ENCODE measurements around the gene LINC01488. TPM values are rescaled to one million over a fixed set of nuclear protein-coding genes. Genes with fewer than 3 reads are reported as not detected.

The LINC01488 gene
- total RNA-seq, 2 experiments from 2014 or later: not detected

DNA sequence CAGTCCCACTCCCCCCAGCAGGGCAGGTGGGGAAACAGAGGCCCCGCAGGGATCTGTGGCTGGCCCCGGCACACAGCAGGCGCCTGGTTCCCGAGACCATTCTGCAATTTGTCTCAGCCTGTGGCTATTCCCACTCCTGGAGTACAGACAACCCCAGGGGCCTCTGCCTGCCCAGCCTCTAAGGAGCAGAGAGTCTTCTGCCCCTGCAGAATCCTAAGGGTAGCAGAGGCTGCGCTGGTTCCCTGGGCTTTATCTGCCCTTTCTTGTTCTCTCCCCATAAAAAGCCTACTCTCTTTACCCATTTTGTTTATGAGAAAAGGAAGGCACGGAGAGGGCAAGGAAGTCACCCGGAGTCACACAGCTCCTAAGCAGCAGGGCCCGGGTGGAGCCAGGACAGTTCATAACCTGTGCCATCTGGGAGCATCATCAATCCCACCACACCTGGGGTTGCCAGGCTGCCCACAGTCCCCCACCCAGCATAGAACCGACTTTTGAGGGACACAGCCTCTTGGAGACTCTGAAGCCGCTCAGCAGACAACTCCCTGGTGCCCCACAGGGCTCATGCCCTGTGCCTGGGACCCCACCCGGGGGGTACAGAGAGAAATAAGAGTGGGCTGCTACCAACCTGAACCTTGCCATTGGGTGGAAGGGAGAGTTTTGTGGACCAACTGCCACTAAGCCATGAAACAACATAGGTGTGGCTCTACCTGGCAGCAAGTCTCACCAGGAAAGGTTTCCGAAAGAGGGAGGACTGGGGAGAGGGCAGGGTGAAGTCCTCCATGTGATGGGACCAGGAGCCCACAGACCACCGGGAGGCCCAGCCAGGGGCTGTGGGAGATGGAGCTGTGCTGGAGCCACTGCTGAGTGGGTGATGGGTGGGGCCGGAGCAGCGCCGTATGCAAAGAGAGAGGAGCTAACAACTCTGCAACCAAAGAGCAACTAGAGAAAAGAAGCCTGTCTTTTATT lies 17.2 kb upstream of the LINC01488 start:
- H3K4me3 Mint-ChIP-seq: no peak overlapping the region
- peaks cover 9% of the 10 kb centered on the region for H3K27me3 Mint-ChIP-seq
- ATAC-seq (no peak), DNase-seq (no peak)
- H3K9me3 Mint-ChIP-seq (ENCODE audit: low read depth): peaks cover 5% of the 10 kb centered on the region
- CTCF ChIA-PET: no interaction called here
- no peaks in the 10 kb centered on the region for H3K4me1 Mint-ChIP-seq
- no peak overlapping the region for H3K27ac Mint-ChIP-seq
- peaks cover 1% of the 10 kb centered on the region for H3K36me3 Mint-ChIP-seq

DNA sequence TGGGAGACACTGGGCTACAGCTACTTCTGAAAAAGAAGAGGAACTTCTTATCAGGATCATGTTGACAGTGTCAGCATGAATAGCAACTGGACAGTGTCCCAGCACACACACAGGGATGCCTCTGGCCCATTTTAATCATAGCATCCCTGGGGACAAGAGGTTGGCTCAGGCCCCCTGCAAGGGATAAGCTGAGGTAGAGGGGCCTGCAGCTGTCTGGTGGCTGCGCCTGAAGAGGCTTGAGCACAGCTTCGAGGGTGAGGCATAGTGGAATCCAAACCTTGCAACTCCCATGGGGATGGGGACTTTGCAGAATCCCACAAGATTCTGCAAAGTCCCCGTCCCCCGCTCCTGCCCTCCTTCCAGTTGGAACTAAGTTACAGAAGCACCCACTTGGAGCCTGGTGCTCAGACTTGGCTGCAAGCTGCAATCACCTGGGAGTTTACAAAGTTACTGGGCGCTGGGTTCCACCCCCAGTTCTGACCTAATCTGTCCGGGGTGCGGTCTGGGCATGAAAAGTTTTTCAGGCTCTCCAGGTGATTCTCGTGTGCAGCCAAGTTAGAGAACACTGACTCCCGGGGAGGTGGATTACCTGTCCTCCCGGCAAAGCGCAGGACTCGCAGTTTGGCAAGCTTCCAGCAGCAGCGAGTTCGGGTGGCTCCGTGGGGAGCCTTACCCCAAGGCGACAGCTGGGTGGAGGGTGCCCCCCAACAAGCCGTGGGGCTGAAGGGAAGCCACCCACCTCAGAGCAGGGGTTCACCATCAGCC lies 16.0 kb upstream of the LINC01488 start:
- Mint-ChIP-seq H3K9me3 (ENCODE audit: low read depth) (peaks cover 5% of the 10 kb centered on the region), H3K4me1 (no peaks in the 10 kb centered on the region), H3K27me3 (peaks cover 4% of the 10 kb centered on the region), H3K27ac (no peak overlapping the region), H3K4me3 (no peak overlapping the region), H3K36me3 (peaks cover under 1% of the 10 kb centered on the region)
- ATAC-seq (no peak), DNase-seq (no peak)
- CTCF ChIA-PET: no interaction called here

DNA sequence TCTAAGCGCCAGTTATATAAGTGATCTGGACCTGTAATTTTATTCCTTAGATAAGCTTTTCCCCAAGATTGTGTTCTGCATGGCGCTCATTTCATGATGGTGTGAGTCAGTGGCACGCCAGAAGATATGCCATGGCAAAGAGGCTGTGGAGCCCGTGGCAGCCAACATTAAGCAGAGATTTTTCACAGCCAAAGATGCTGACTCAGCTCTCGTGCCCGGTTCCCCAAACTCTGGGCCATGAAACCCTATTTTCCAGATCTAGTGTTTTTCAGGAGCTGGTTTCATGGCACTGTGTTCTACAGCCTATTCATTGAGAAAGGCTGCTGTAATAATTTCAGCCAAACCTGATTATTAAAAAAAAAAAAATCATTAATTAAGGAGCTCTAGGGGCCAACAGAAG lies 15.4 kb upstream of the LINC01488 start:
- no peak overlapping the region for H3K4me3 Mint-ChIP-seq
- H3K27ac Mint-ChIP-seq: no peak overlapping the region
- peaks cover 2% of the 10 kb centered on the region for H3K27me3 Mint-ChIP-seq
- H3K9me3 Mint-ChIP-seq (ENCODE audit: low read depth): peaks cover 4% of the 10 kb centered on the region
- ATAC-seq (no peak), DNase-seq (no peak)
- H3K4me1 Mint-ChIP-seq: no peaks in the 10 kb centered on the region
- H3K36me3 Mint-ChIP-seq: no peaks in the 10 kb centered on the region
- CTCF ChIA-PET: no interaction called here

DNA sequence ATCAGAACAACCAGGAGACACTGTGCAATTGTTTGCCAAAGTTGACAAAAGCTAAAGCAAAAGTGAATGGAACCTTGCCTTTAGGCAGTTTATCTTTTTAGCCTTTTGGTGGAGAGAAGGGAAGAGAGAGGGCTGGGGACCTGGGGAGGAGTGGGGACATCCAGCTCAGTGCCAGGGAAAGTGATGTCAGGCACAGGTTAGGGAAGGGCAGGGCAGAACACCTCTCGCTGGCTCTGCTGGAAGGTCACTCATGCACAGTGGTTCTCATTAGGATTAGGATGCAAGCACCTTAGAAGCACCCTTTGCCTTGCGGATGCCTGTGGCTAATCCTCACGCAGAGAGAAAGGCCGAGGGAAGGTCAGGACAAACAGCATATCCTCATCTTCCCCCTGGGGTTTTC lies 14.3 kb upstream of the LINC01488 start:
- Mint-ChIP-seq H3K27me3 (peaks cover 5% of the 10 kb centered on the region), H3K4me3 (no peak overlapping the region), H3K4me1 (no peaks in the 10 kb centered on the region), H3K9me3 (ENCODE audit: low read depth) (no peaks in the 10 kb centered on the region), H3K27ac (no peak overlapping the region), H3K36me3 (no peaks in the 10 kb centered on the region)
- DNase-seq: no peak
- CTCF ChIA-PET: no interaction called here
- no peak for ATAC-seq

DNA sequence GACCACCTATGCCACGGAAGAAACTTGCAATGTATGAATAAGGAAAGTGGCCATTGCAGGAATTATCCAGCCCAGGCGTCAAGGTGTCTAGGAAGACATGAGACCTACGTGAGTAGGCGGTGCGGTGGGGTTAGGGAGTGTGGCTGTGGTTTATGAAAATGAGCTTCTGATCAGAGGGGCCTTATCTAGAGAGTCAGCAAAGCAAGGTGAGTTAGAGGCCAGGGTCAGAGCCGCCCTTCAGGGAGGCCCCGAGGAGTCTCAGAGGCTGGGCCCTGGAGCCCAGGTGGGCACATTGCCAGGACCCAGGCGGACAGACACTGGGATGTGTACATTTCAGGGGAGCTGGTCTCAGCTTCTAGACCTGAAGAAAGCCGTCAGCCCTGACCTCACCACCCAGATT lies 13.8 kb upstream of the LINC01488 start:
- Mint-ChIP-seq H3K4me3 (no peak overlapping the region), H3K4me1 (no peaks in the 10 kb centered on the region)
- CTCF ChIA-PET: no interaction called here

DNA sequence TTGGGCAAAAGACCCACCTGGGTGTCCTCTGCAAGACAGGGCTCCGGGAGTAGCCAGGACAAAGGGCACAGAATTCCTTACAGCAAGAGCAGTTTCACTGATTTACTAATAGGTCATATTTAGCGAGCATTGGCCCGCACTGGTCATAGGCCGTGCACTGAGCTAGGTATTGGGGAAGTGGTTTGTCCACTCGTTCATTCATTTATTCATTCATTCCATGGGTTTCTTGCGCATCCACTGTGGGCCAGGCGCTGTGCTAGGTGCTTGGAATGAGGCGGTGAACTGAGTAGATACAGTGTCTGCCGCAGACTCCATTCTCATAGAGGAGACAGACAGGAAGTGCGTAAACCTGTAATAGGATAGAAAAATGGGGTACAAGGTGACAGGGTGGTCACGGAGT lies 13.2 kb upstream of the LINC01488 start:
- CTCF ChIA-PET: no interaction called here
- no peaks in the 10 kb centered on the region for H3K4me1 Mint-ChIP-seq
- no peak for DNase-seq

More for the DNA sequence above, 13.8 kb upstream of the LINC01488 start:
- Mint-ChIP-seq H3K27ac (no peak overlapping the region), H3K36me3 (no peaks in the 10 kb centered on the region), H3K9me3 (ENCODE audit: low read depth) (no peaks in the 10 kb centered on the region), H3K27me3 (peaks cover 5% of the 10 kb centered on the region)
- no peak for DNase-seq
- no peak for ATAC-seq

DNA sequence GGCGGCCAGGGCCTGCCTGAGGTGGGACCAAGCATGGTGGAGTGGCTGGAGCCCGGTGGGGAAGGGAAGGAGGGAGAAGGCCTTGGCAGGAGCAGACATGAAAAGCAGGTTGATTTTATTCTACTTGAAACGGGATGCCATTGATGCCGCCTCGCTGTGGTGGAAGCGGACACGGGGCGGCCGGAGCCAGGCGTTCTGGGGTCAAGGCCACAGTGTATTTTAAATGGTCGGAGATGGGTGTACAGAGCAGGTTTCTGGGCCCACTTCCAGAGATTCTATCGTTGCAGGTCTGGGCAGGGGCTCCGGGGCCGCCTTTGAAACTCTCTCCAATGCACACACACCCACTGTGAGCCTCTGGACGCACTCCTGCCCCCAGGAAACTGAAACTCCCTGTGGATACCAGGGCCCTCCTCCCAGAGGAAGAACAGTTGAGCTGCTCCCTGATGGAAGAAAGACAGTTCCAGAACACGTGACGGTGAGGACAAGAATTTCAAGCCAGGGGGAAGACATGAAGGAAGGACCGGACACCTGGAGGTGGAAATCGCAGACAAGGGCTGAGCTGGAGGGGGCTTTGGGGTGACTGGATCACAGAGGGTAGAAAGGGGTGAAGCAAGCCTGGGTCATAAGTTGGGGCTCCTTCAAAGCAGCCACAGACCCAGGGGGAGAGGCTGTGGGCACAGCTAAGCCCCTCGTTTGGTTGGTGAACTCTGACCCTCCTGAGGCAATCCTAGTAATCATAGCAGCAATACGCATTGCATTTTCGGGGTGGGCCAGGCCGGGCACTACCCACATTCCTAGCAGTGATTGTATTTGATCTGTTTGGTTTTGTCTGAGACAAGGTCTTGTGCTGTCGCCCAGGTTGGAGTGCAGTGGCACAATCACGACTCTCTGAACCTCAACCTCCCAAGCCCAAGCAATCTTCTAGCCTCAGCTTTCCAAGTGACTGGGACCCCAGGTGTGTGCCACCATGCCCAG lies 12.3 kb upstream of the LINC01488 start:
- H3K4me1 Mint-ChIP-seq: no peaks in the 10 kb centered on the region
- H3K27ac Mint-ChIP-seq: no peak overlapping the region
- ATAC-seq (no peak), DNase-seq (no peak)
- no peaks in the 10 kb centered on the region for H3K36me3 Mint-ChIP-seq
- H3K27me3 Mint-ChIP-seq: peaks cover 5% of the 10 kb centered on the region
- no peaks in the 10 kb centered on the region for H3K9me3 Mint-ChIP-seq (ENCODE audit: low read depth)
- CTCF ChIA-PET: no interaction called here
- H3K4me3 Mint-ChIP-seq: no peak overlapping the region

More for the DNA sequence above, 13.2 kb upstream of the LINC01488 start:
- no peaks in the 10 kb centered on the region for H3K9me3 Mint-ChIP-seq (ENCODE audit: low read depth)
- no peak overlapping the region for H3K4me3 Mint-ChIP-seq
- H3K36me3 Mint-ChIP-seq: no peaks in the 10 kb centered on the region
- H3K27me3 Mint-ChIP-seq: peaks cover 5% of the 10 kb centered on the region
- no peak overlapping the region for H3K27ac Mint-ChIP-seq
- ATAC-seq: no peak

DNA sequence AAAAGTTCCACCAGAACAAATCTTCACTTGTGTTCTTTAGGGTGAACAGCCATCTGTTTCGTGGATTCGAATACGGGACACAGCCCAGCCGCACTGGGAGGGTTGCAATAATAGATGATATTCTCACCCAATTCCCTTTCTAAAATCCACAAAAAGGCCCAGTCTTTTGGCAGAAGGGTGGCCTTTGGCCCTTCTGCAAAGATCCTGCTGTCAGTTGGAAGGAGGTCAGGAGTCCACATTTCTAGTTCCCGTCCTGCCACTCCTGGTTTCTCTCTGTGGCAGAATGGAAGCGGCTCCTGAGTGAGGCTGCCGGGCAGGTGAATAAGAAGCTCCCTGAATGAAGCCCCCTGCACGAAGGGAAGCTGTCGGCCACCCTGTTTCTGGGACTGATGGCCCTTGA lies 11.2 kb upstream of the LINC01488 start:
- Mint-ChIP-seq H3K27ac (no peak overlapping the region), H3K4me1 (no peaks in the 10 kb centered on the region), H3K9me3 (ENCODE audit: low read depth) (no peaks in the 10 kb centered on the region), H3K36me3 (no peaks in the 10 kb centered on the region), H3K4me3 (no peak overlapping the region), H3K27me3 (peaks cover 5% of the 10 kb centered on the region)
- ATAC-seq: no peak
- CTCF ChIA-PET: no interaction called here
- DNase-seq: no peak

DNA sequence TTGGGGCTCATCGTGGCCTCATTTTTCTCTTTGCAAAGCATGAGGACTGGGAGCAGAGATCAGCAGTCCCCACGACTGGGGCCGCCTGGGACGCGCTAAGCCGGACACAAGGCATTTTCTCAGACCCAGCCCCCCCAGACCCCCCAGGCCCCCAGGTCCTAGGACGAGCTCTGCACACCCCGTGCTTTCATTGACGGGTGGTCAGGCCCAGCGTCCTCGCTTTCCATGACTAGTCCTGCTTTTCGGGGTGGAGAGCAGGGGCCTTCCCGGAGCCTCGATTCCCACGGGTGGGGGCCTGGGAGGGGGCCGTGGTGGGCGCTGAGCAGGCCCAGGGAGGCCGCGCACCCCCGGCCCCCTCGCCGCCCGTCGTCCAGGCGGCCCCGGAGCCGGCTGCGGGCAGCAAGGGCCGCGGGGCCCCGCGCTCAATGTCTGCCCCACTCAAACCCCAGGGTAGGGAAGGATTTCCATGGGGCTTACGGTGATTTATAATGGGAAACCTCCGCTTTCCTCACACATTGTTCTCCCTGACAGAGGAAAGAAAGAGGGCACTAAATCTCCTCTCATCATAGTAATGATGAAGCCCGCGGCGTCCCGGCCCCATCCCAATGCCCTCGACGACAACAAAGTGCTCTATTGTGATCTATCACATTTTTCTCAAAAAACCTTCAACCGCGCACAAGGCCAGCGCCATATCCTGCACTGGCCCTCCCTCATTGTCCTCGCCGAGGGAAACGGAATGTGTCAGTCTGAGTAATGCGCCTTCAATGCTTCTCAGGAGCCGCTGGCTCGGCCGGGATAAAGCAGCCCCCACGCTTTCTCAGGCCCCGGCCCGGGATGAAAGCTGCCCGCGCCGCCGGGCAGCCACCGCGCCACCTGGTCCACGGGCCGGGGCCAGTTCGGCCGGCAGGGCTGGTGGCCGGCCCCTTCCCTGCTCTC lies 10.4 kb upstream of the LINC01488 start:
- no peaks in the 10 kb centered on the region for H3K9me3 Mint-ChIP-seq (ENCODE audit: low read depth)
- CTCF ChIA-PET: no interaction called here
- H3K36me3 Mint-ChIP-seq: no peaks in the 10 kb centered on the region
- H3K27me3 Mint-ChIP-seq: peaks cover 5% of the 10 kb centered on the region
- no peaks in the 10 kb centered on the region for H3K4me1 Mint-ChIP-seq
- no peak overlapping the region for H3K4me3 Mint-ChIP-seq
- ATAC-seq (no peak), DNase-seq (no peak)
- H3K27ac Mint-ChIP-seq: no peak overlapping the region

DNA sequence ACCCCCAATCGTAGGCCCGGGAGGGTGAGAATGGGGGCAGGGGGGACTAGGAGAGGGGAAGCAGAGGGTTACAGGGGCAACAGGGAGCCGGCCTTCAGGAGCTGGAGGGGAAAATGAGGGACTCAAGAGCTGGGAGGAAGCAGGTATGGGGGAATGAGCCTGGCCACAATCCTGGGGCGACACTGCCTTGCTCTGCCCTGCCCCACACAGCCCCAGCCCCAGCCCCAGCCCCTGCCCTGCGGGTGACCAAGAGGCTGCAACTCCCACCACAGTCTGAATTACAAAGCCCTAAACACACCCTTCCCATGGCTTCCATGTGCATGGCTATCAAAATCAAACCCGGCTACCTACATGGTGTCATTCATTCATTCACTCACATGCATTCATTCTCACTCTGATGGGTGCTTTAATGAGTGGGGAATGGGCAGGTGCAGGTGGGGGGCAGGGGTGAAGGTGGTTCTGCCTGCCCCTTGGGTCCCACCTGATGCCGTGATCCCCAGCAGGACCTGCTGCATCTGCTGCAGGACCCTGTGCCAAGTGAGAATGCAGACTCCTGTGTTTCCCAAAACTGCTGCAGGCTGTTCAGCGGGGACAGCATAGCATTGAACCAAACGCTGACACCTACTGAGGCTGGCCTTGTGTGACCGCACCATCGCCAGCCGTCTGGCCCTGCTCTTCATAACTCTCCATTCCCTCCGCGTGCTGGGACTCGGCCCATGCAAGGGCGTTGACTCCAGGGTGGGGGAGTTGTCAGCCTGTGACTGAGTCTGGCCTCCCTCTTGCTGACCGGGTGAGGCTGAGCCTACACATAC lies 9.5 kb upstream of the LINC01488 start:
- ATAC-seq (no peak), DNase-seq (no peak)
- Mint-ChIP-seq H3K27me3 (peaks cover 5% of the 10 kb centered on the region), H3K9me3 (ENCODE audit: low read depth) (no peaks in the 10 kb centered on the region), H3K27ac (no peak overlapping the region), H3K4me3 (no peak overlapping the region), H3K4me1 (no peaks in the 10 kb centered on the region), H3K36me3 (no peaks in the 10 kb centered on the region)
- CTCF ChIA-PET: no interaction called here

DNA sequence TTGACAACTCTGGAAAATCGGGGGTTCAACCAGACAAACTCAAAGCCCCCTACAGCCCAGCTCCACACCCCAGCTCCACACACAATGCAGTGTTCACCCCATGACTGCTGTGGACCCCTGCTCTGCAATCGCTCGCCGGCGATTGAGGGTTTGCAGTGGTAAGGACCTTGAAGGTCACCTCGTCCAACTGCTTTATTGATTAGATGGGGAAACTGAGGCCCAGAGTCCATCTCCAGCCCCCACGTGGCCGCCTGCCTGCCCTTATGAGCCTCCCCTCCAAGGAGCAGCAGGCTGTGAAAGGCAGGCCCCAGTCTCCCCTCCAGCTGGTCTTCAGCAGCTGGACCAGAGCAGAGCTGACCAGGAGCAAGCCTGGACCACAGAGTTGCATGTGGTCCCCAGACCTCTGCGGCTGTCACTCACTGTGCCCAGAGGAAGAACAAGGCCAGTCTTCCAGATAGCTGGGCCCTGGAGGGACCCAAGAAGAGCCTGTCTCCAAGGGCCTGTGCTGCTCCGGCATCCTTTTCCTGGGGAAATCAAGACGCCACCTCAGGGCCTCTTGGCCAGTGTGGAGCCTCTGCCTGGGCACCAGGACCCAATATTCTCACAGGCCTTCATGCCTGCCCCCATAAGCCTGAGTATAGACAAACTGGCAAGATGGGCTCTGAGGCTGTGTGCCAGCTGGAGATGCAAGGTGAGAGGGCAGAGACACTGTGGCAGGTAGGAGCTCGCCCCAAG lies 8.8 kb upstream of the LINC01488 start:
- Mint-ChIP-seq H3K9me3 (ENCODE audit: low read depth) (no peaks in the 10 kb centered on the region), H3K36me3 (no peaks in the 10 kb centered on the region), H3K4me1 (no peaks in the 10 kb centered on the region), H3K4me3 (no peak overlapping the region), H3K27me3 (peaks cover 5% of the 10 kb centered on the region), H3K27ac (no peak overlapping the region)
- no peak for ATAC-seq
- CTCF ChIA-PET: no interaction called here
- DNase-seq: no peak

All from activated CD8-positive, alpha-beta memory T cell treated with anti-CD3 and anti-CD28 coated beads, Interleukin-2, amount 10 ng/mL, durations not matched to agents 7 days and 5 days (primary cell).